NCI-H1105 (cell line): ENCODE results near the gene LAPTM4A.
"Not testable (repeated sequence)": the region's sequence is repeated elsewhere in the genome, so short reads cannot be mapped to it uniquely, and the experiment has no call there.

Experiments used
- DNase-seq: peaks from one replicate; lab custom pipeline; 2025; lab: John Stamatoyannopoulos, UW

LAPTM4A gene

DNA sequence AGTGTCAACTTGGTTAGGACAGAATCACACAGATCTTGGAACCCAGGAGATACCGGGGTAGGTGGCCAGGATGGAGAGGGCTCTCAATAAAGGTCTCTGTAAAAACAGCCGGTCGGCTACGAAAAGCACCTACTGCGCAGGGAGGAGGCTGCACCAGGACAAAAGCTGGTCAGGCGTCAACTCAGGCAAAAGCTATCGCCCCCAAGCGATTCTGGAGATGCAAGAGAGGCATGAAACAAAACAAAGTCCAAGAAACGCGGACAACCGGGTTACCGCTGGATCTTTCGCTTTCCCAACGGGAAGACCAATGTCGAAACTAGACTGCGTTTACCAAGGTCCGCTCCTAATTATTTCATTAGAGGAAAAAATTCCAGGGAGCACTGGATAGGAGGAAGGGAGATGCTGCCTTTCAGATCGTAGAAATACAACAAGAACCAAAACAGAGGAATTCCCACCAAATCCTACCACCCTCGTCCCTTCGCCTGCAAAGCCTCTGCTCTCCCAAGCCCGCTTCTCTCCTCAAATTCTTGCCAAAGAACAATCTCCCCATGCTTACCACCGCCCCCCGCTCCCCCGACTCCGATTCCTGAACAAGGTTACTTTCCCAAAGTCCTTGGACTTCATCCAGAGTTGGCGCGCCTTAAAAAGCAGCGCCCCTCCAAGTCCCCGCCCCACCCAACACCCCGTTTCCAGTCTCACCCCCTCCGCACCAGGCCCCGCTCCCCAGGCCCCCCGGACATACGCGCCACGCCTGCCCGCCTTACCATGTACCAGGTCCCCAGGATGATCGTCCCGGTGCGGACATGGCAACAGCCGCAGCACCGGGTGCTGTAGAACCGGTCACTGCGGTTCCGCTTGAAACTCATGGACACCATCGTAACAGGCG is 539 bp downstream of the LAPTM4A start:
- DNase-seq: peak; percentile 8

DNA sequence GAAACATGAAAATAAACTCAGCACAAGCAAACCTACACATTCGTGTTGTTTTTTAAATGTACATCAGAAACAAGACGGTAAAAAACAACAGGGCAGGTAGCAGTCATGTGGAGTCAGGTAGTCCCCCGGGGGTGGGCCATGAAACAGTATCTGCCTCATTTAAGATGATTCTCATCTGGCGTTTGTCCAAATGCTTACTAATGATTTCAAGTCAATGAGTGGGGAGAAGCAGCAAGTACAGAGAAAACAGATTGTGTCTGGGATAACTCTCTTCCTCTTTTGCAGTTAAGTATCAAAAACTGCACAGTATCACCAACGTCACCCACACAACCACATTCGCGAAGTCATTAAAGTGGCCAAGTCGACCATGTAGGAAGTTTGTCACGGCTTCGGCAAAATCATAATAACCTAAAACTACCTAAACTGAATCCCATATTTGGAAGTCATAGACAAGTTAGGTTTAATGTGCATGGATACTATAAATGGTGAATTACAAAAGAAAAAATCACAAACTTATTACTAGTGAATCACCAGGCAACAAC is 1.3 kb downstream of the LAPTM4A start:
- peak; percentile 84 for DNase-seq

DNA sequence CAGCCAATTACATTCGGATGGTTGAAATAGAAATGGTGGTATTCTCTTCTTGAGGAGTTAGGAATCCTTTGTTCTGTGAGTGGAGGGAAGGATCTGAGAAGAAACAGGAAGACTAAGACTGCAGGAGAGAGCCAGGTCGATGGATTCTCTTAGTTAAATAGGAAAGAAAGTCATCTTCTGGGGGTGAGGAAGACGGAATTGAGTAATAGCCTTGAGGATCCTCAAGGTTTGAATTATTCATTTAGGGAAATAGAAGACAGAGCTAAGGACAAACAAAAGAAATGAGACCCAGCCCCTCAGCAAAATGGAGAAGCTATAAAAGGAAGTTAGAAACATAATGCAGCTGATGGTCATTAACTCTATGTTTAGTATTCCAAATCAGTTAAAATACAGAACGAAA is 1.8 kb downstream of the LAPTM4A start:
- DNase-seq: no peak

DNA sequence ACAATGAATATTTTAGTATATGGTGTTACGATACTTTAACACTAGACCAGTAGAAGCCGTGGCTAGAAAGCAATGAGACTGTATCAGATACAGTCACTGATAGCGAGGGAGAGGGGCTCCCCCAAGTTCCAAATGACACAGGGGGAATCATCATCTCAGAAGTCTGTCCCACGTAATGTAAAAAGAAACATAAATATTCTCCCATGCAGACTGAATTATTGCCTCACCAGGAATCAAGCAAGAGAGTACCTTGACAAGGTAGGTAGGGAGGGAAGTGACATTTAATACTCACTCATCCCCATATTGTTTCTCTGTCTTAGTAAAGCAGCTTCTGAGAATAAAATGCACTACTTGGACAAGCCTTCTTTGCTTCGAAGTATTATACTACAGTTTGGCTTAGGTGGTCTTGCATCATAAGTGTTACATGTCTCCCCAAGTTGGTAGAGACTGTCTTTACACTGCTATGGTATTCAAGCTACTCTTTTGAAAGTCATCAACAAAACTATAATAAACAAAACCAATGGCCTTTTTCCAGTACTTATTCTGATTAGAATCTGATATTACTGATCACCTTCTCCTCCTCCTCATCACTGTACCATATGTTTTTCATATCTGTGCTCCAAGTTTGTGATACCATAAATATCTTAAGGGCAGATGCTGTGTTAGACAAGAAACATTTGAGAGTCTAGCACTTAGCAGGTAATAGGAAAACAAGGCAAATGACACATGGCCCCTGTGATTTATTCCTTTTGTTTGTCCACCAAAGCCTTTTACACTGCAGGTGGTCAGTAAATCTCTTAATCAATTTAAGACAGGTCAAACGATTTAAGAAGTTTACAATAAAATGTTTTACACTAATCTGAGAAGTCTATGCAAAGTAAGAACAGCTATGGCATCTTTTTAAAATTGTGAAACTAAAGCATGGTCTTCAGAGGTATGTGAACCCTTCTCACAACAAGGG is 2.7 kb downstream of the LAPTM4A start:
- DNase-seq: no peak

DNA sequence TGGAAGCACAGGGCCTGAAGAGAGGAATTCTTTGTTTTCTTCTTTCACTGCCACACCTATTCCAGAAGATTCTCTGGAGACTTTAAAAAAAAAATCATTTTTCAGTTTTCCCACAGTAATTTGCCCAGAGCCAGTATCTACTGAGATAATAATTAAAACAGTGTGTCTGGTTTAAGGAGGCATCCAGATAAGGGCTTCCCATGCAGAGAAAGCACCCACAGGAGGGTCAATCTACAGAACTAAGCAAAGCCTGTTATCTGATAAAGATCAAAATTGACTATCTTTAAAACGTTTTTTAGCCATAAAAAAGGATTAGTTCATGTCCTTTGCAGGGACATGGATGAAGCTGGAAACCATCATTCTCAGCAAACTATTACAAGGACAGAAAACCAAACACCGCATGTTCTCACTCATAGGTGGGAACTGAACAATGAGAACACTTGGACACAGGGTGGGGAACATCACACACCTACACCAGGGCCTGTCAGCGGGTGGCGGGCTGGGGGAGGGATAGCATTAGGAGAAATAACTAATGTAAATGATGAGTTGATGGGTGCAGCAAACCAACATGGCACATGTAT is 5.6 kb downstream of the LAPTM4A start:
- not testable (repeated sequence) for DNase-seq

DNA sequence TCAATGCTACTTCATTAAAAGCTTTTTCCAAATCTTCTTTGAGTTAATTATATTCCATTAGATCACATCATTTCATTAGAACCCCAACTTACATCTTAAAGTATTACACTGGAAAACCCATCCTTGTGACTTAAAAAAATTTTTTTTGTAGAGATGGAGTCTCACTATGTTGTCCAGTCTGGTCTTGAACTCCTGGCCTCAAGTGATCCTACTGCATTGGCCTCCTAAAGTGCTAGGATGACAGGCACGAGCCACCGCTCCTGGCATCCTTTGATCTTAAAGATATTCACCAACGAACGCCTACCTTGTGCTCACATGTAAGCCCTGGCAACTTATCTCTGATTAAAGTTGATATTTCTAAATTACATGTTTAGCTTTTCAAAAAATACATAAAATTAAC is 6.7 kb downstream of the LAPTM4A start:
- no peak for DNase-seq

DNA sequence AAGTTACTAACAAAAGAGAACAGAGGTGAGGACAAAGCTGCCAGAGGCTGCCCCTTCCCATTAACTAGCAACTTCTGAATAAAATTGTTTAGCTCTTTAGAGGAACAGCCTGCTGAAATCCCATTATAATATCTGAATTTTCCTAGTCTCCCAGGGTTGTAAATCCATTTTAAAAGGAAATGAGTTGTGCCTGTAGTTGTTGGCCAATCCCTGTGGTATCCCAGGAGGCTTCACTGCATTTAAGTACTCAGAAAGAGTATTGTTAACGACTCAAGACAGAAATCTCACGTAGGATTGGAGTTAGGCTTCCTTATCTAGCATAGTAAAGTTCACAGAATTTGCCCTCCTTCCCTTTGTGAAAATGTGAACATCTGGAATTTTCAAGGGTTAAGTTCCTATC is 8.9 kb downstream of the LAPTM4A start:
- no peak for DNase-seq

DNA sequence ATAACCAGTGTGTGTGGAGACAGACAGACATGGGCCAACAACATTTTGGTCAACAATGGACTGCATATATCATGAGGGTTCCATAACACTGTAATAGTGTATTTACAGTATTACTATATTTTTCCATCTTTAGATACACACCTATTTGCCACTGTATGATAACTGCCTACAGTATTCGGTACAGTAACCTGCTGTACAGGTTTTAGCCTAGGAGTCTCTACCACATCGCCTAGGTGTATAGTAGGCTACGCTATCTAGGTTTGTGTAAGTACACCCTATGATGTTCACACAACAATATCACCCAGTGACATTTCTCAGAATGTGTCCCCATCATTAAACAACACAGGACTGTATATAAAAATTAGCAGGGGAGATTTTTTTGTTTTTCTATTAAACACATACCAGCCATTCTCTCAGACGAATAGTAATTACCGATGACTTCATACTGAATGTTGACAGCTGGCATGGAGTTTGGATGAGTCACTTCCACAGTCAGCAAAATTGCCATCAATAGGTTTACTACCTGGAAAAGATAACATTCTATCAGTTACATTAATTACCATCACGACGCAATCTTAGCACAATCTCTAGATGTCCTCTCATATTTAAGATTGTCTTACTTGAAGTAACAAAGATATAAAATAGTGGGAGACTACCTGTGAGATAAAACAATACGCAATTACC is 10.8 kb downstream of the LAPTM4A start:
- no peak for DNase-seq

DNA sequence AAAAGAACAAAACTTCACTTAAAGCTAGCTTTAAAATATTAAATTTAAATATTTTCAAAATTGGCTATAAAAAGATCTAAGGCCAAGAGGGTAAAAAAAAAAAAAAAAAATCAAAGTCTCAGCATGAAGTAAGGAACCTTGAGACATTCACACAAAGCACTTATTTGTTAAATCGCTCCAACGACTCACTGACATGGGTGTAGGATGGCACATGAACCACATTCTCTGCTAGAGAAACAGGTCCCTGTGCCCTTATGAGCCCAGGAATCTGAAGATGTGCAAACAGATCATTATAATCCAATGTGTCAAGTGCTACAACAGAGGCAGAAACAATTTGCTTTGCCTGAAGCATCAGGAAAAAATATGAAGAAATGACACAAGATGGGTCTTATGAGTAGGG is 13.8 kb downstream of the LAPTM4A start:
- no peak for DNase-seq

DNA sequence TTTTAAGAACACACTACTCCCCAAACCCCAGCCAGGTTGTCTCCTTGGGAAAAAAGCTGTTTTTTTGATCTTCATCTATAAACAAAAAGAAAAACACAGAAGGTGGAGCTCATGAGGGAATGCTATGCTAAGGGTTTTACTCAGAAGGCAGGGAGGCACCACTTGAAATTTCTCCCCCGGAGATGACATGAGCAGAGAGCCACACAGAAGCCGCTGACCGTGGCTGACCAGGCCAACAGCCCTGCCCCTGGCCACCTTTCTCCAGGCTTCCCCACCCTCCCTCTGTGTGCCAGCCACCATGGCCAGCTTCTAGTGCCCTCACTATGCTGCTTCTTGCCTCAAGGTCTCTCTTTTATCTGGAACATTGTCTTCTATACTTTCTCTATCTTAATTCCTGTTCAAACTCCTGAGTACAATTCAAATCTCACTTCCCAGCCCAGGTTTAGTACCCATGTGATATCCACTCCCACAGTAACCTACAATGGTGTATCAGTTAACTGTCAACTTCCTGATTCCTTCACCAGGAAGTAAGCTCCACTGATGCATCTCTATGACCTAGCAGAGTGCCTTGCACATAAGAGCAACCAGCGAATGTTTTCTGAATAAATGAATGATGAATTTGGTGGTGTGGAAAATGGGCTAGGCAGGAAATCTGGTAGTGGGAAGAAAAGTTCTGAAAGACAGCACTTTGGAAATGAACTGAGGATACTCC is 15.3 kb downstream of the LAPTM4A start:
- no peak for DNase-seq

DNA sequence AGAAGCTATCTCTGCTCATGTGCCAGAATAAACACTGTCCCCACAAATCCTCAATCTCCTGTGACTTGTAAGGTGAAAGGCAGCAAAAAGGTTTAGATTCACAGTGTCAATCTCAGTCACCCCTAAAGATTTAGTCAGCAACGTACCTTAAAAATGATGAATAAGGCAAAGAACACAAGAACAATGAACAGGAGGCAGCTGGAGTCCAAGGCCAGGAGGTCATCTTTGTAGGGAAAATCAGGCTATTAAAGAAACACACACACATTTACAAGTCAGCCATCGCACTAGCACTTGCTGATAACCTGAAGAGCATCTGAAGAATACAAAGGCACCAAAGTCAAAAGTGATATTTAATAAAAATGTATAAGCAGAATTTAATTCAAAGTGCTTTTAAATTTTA is 16.6 kb downstream of the LAPTM4A start:
- DNase-seq: no peak

DNA sequence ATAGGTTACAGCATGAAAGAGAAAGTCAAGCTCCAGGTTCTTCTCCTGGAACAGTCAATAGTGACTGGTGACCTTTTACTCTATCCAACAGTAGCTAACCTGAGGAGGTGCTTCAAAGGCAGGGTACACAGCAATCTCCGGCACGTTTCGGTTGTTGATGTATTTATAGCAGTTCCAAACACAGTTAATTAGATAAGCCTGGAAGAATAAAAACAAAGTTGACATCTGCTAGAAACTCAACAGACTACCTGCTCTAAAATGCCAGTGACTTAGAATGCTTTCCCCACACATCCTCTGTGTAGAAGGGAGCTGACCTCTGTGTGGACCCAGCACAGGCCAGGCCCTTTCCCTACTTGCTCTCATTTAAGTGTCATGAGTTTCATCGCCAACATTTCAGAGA is 17.2 kb downstream of the LAPTM4A start:
- DNase-seq: no peak

DNA sequence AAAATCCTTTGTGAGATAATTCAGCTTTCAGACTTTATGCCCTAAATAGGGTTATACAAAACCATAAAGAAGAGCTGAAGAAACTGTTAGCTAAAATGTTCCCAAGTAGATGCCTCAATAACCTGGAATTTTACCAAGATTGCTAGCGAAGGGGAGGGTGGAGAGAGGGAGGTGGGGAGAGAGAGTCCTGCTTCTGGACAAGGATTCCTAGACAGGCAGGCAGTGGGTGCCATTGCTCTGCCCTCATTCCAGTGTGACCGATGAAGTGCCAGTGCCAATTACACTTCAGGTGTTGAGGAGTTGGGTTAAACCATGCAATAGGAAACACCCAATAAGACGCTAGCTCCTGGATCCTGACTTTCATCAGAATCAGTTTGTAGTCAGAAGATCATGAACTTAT is 18.1 kb downstream of the LAPTM4A start:
- no peak for DNase-seq

DNA sequence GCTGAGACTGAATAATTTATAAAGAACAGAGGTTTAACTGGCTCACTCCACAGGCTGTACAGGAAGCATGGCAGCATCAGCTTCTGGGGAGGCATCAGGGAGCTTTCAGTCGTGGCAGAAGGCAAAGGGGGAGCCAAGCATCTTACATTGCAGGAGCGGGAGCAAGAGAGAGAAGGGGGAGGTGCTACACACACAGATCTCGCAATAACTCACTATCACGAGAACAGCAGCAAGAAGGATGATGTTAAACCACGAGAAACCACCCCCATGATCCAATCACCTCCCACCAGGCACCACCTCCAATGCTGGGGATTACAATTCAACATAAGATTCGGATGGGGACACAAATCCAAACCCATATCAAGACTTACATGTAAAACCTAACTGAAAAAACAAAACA is 21.2 kb downstream of the LAPTM4A start:
- no peak for DNase-seq

DNA sequence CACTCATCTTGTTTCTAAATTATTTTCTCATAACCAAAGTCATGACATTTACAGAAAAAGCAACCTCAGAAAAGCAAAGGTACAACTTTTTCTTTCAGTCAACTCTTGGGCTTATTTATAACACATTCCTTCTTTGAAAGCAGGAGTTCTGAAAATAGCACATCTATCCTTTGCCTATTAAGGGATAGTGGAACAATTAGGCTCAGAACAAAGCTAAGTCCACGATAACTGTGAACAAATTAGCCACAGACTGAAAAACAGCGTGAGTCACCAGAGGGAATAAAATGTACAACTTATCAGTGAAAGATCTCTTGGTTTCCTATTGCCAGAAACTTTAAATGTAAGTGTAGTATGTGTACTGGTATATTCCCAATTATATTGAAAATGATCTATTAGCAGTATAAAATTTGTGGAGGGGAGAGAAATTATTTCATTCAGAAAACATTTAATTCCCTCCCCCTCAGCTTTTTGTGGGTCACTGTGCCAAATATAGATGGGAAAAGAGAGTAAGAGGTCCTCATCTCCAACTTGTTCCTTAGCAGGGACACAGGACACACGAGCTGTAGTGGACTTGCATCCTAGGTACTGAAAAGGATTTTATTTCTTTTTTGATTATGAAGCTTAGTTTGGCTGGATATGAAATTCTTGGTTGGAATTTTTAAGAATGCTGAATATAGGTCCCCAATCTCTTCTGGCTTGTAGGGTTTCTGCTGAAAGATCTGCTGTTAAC is 23.6 kb downstream of the LAPTM4A start:
- DNase-seq: no peak

DNA sequence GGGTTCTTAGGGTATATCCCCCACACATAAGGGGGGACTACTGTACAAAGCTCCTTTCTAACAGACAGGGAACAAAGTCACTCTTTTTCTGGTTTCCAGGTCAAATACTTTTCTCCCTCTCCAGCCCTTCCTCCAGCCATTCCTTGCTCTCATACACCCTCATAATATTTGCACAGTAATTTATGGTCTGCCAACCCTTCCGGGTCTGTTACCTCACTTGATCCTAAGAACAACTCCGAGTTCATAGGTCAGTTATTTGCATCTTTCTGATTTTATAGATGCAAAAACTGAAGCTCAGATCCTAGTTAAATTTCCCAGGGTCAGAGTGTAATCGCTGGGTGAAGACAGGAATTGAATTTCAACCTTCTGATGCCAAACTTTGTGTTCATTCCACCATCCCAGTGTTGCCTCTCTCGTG is 24.2 kb downstream of the LAPTM4A start:
- no peak for DNase-seq

DNA sequence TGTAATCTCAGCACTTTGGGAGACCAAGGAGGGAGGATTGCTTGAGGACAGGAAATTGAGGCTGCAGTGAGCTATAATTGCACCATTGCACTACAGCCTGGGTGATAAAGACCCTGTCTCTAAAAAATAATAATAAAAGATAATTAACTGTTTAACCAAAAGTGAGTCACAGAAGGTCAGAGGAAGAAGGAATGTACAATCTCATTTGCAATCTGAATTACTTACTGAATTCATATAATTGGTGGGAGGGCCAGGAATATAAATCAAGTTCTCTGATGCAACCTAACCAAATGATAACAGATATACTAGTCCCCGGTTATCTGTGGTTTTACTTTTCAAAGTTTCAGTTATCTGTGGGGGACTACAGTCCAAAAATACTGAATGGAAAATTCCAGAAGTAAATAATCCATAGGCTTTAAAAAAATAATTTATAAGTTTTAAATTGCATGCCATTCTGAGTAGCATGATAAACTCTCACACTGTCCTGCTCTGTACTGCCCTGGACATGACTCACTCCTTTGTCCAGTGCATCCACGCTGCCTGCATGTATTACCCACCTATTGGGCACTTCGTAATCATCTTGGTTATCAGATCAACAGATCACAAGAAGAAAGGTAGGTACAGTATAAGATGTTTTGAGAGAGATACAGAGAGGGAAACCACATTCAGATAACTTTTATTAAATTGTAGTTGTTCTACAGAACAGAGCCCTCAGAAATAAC is 26.2 kb downstream of the LAPTM4A start:
- DNase-seq: no peak

DNA sequence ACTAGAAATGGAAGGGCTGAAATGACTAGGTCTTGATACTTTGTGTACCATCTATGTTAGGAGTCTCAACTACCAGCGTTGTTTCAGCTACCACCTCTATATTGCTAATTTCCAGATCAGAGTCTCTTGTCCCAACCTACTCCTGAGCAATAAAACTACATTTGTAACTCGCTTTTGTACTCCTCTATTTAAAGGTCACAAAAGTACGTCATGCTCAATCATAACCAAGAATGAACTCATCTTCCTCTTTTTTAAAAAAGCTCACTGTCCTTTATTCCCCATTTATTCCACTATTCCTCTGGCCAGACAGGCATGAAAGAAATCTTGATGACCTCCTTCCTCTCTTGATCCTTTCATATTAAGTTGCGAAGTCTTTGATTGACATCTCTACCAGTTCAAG is 27.7 kb downstream of the LAPTM4A start:
- DNase-seq: no peak

DNA sequence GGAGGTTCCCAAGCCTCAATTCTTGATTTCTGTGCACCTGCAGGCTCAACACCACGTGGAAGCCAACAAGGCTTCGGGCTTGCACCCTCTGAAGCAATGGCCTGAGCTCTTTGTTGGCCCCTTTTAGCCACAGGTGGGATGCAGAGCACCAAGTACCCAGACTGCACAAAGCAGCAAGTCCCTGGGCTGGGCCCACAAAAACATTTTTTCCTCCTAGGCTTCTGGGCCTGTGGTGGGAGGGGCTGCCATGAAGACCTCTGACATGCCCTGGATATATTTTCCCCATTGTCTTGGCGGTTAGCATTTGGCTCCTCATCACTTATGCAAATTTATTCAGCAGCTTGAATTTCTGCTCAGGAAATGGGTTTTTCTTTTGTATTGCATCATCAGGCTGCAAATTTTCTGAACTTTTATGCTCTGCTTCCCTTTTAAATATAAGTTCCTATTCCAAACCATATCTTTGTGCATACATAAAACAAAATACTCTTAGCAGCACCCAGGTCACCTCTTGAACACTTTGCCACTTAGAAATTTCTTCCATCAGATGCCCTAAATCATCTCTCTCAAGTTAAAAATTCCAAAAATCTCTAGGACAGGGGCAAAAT is 29.9 kb downstream of the LAPTM4A start:
- DNase-seq: no peak
